GM23338 (cell line): ENCODE results near the gene KIAA0232. TPM values are rescaled to one million over a fixed set of nuclear protein-coding genes. Genes with fewer than 3 reads are reported as not detected.

ENCODE experiments used
- ATAC-seq: fragments of 200-7000 bp; cut with Tn5 transposase; 3 replicates; pipeline ENCODE4 v1.9.1; 2020
- DNase-seq: peaks from one replicate; pipeline ENCODE4 v3.0.0-alpha.2; 2015; ENCODE audit warnings: low spot score
- H2AFZ ChIP-seq: fragments of 200-600 bp; sonication (generic); 2 replicates; pipeline ENCODE4 v1.8.0; 2016; ENCODE audit warnings: antibody characterized with exemption, mild to moderate bottlenecking, moderate library complexity
- H3F3A ChIP-seq: fragments of 200-600 bp; sonication (generic); replicated peaks from 2 replicates; pipeline ENCODE4 v1.8.0; 2017; ENCODE audit warnings: antibody characterized with exemption, mixed run types, low read depth
- H3K27ac ChIP-seq: fragments of 200-600 bp; sonication (generic); 2 replicates; pipeline ENCODE4 v1.6.1; 2016; ENCODE audit warnings: low read depth
- H3K27me3 ChIP-seq: fragments of 200-600 bp; sonication (generic); 2 replicates; pipeline ENCODE4 v1.8.0; 2016; ENCODE audit warnings: mild to moderate bottlenecking, mixed run types, moderate library complexity; ENCODE audit not compliant: insufficient read depth
- H3K36me3 ChIP-seq: fragments of 200-600 bp; sonication (generic); 2 replicates; pipeline ENCODE4 v1.8.0; 2016; ENCODE audit warnings: mild to moderate bottlenecking; ENCODE audit not compliant: insufficient read depth
- H3K4me1 ChIP-seq: fragments of 200-600 bp; sonication (generic); 2 replicates; pipeline ENCODE4 v1.8.0; 2016; ENCODE audit warnings: mild to moderate bottlenecking, moderate library complexity; ENCODE audit not compliant: insufficient read depth
- H3K4me2 ChIP-seq: fragments of 200-600 bp; sonication (generic); 2 replicates; pipeline ENCODE4 v1.7.1; 2017; ENCODE audit warnings: mixed run types
- H3K4me3 ChIP-seq: fragments of 200-600 bp; sonication (generic); 2 replicates; pipeline ENCODE4 v1.6.1; 2016; ENCODE audit warnings: mixed run types
- H3K79me2 ChIP-seq: fragments of 200-600 bp; sonication (generic); replicated peaks from 2 replicates; pipeline ENCODE4 v1.8.0; 2017; ENCODE audit warnings: mild to moderate bottlenecking; ENCODE audit not compliant: insufficient read depth
- H3K9me2 ChIP-seq: fragments of 200-600 bp; sonication (generic); 2 replicates; pipeline ENCODE4 v1.8.0; 2017; ENCODE audit not compliant: insufficient read depth
- H4K20me1 ChIP-seq: fragments of 200-600 bp; sonication (generic); replicated peaks from 2 replicates; pipeline ENCODE4 v1.8.0; 2017; ENCODE audit warnings: mild to moderate bottlenecking; ENCODE audit not compliant: insufficient read depth
- H3K27ac Mint-ChIP-seq: 2 replicates; pipeline ENCODE4 v1.8.0; 2020; ENCODE audit warnings: inconsistent platforms, mild to moderate bottlenecking, moderate library complexity, mixed read lengths
- H3K27me3 Mint-ChIP-seq: 3 replicates; pipeline ENCODE4 v1.8.0; 2022; ENCODE audit warnings: low read depth, mild to moderate bottlenecking, moderate library complexity, mixed read lengths, inconsistent platforms; ENCODE audit not compliant: insufficient read depth, poor library complexity
- H3K36me3 Mint-ChIP-seq: 3 replicates; pipeline ENCODE4 v1.8.0; 2021; ENCODE audit warnings: low read depth, mild to moderate bottlenecking, inconsistent platforms, moderate library complexity, mixed read lengths
- H3K4me1 Mint-ChIP-seq: 3 replicates; pipeline ENCODE4 v1.8.0; 2020; ENCODE audit warnings: mild to moderate bottlenecking, inconsistent platforms, mixed read lengths
- H3K4me3 Mint-ChIP-seq: 3 replicates; pipeline ENCODE4 v1.8.0; 2021; ENCODE audit warnings: moderate library complexity, mild to moderate bottlenecking, inconsistent platforms, mixed read lengths
- H3K9me3 Mint-ChIP-seq: 3 replicates; pipeline ENCODE4 v1.8.0; 2020; ENCODE audit warnings: moderate library complexity, mild to moderate bottlenecking, inconsistent platforms, mixed read lengths
- CREB1 ChIP-seq: fragments of 250-450 bp; sonication (Bioruptor Pico); IDR thresholded peaks from 2 replicates; pipeline ENCODE4 v1.5.0; 2020; ENCODE audit warnings: low read depth, mild to moderate bottlenecking, moderate library complexity
- EZH2 ChIP-seq: fragments of 200-600 bp; sonication (generic); IDR thresholded peaks from one replicate; pipeline ENCODE4 v1.8.0; 2017; ENCODE audit warnings: antibody characterized with exemption, mild to moderate bottlenecking, low read depth; ENCODE audit not compliant: unreplicated experiment
- EZH2phosphoT487 ChIP-seq: fragments of 200-600 bp; sonication (generic); IDR thresholded peaks from one replicate; pipeline ENCODE4 v1.8.1; 2018; ENCODE audit warnings: antibody characterized with exemption; ENCODE audit not compliant: unreplicated experiment
- JUNB ChIP-seq: IDR thresholded peaks from one replicate; pipeline ENCODE4 v1.6.1; 2016; ENCODE audit warnings: antibody characterized with exemption; ENCODE audit not compliant: unreplicated experiment
- NANOG ChIP-seq: IDR thresholded peaks from 2 replicates; pipeline ENCODE4 v1.6.1; 2016; ENCODE audit warnings: antibody characterized with exemption, borderline replicate concordance
- POLR2AphosphoS5 ChIP-seq: IDR thresholded peaks from 2 replicates; pipeline ENCODE4 v1.6.1; 2016; ENCODE audit warnings: antibody characterized with exemption, low read depth
- STAT1 ChIP-seq: IDR thresholded peaks from one replicate; pipeline ENCODE4 v1.6.1; 2016; ENCODE audit warnings: antibody characterized with exemption; ENCODE audit not compliant: unreplicated experiment
- ZNF114 ChIP-seq: fragments of 250-450 bp; sonication (Bioruptor Pico); IDR thresholded peaks from 2 replicates; pipeline ENCODE4 v1.5.0; 2020; ENCODE audit warnings: mild to moderate bottlenecking, moderate library complexity
- ZNF331 ChIP-seq: fragments of 250-450 bp; sonication (Bioruptor Pico); IDR thresholded peaks from 2 replicates; pipeline ENCODE4 v1.5.0; 2020; ENCODE audit warnings: low read depth, mild to moderate bottlenecking, moderate library complexity
- polyA plus RNA-seq: library from polyadenylated mRNA; unstranded; fragments of >200 nt; fragmentation: Nextera tagmentation; extraction: Ambion mirVana; gene quantifications from 2 replicates; pipeline ENCODE4 v1.2.1, GENCODE V29; 2016
- total RNA-seq: library from RNA; depleted of rRNA; stranded (reverse); fragments of >200 nt; shearing (Covaris generic); gene quantifications from 2 replicates; pipeline ENCODE4 v1.2.3, GENCODE V29; 2014
- TF ChIP-seq, protein P1 (sequence below): IDR thresholded peaks from one replicate; pipeline ENCODE4 v1.6.1; 2018; ENCODE audit warnings: antibody characterized with exemption; ENCODE audit not compliant: unreplicated experiment
- TF ChIP-seq, protein P2 (sequence below): fragments of 250-450 bp; sonication (Bioruptor Pico); IDR thresholded peaks from 2 replicates; pipeline ENCODE4 v1.5.0; 2020; ENCODE audit warnings: mild to moderate bottlenecking, moderate library complexity
- TF ChIP-seq, protein P3 (sequence below): IDR thresholded peaks from 2 replicates; pipeline ENCODE4 v1.6.1; 2016; ENCODE audit warnings: antibody characterized with exemption
- TF ChIP-seq, protein P4 (sequence below), 2 experiments: fragments of 200-600 bp in 1 of 2; sonication (generic) in 1 of 2; conservative IDR thresholded peaks; 2 replicates each; pipeline versions ENCODE4 v1.5.1 to v1.6.1; 2016 to 2017; ENCODE audit warnings: antibody characterized with exemption in 2 of 2, low read depth in 2 of 2, mild to moderate bottlenecking in 2 of 2, moderate library complexity in 1 of 2

KIAA0232 gene
- total and polyA plus RNA-seq, 2 experiments from 2014 or later: 14.3 to 34.9 TPM

DNA sequence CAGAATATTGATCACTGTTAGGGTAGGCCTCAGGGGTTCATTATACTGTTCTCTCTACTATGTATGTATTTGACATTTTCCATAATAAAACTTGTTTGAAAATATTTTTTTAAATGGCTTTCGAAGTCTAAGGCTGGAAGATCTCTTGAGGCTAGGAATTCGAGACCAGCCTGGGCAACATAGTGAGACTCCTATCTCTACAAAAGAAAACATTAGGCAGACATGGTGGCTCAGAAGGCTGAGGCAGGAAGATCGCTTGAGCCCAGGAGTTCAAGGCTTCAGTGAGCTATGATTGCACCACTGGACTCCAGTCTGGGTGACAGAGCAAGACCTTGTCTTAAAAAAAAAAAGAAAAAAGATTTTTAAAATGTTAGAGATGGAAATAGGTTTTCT, 111.6 kb downstream of the KIAA0232 start:
- Histone ChIP-seq H3K4me3 (no peak overlapping the region), H4K20me1 (no peaks in the 10 kb centered on the region), H3K27me3 (no peaks in the 10 kb centered on the region), H3K9me2 (no peaks in the 10 kb centered on the region), H3K36me3 (no peaks in the 10 kb centered on the region), H3K79me2 (no peaks in the 10 kb centered on the region), H3K27ac (no peak overlapping the region), H3K4me1 (no peaks in the 10 kb centered on the region), H3F3A (no peaks in the 10 kb centered on the region), H3K4me2 (no peak overlapping the region), H2AFZ (no peak overlapping the region)
- H3K36me3 Mint-ChIP-seq: peaks cover 5% of the 10 kb centered on the region; the same call in 2 of the 3 replicates
- H3K4me3 Mint-ChIP-seq: no peak overlapping the region
- peaks cover 6% of the 10 kb centered on the region for H3K9me3 Mint-ChIP-seq
- H3K4me1 Mint-ChIP-seq: no peaks in the 10 kb centered on the region; the same call in 1 of the 3 replicates
- no peak overlapping the region for H3K27ac Mint-ChIP-seq
- H3K27me3 Mint-ChIP-seq: no peaks in the 10 kb centered on the region
- ATAC-seq: no peak
- TF ChIP-seq NANOG (no peak), CREB1 (CRISPR knock-in tag) (no peak), STAT1 (no peak), EZH2 (no peak), ZNF331 (no peak), POLR2AphosphoS5 (no peak), ZNF114 (CRISPR knock-in tag) (no peak), JUNB (no peak), EZH2phosphoT487 (no peak)
- TF ChIP-seq, protein P1, sequence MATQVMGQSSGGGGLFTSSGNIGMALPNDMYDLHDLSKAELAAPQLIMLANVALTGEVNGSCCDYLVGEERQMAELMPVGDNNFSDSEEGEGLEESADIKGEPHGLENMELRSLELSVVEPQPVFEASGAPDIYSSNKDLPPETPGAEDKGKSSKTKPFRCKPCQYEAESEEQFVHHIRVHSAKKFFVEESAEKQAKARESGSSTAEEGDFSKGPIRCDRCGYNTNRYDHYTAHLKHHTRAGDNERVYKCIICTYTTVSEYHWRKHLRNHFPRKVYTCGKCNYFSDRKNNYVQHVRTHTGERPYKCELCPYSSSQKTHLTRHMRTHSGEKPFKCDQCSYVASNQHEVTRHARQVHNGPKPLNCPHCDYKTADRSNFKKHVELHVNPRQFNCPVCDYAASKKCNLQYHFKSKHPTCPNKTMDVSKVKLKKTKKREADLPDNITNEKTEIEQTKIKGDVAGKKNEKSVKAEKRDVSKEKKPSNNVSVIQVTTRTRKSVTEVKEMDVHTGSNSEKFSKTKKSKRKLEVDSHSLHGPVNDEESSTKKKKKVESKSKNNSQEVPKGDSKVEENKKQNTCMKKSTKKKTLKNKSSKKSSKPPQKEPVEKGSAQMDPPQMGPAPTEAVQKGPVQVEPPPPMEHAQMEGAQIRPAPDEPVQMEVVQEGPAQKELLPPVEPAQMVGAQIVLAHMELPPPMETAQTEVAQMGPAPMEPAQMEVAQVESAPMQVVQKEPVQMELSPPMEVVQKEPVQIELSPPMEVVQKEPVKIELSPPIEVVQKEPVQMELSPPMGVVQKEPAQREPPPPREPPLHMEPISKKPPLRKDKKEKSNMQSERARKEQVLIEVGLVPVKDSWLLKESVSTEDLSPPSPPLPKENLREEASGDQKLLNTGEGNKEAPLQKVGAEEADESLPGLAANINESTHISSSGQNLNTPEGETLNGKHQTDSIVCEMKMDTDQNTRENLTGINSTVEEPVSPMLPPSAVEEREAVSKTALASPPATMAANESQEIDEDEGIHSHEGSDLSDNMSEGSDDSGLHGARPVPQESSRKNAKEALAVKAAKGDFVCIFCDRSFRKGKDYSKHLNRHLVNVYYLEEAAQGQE: no peak
- TF ChIP-seq, protein P2, sequence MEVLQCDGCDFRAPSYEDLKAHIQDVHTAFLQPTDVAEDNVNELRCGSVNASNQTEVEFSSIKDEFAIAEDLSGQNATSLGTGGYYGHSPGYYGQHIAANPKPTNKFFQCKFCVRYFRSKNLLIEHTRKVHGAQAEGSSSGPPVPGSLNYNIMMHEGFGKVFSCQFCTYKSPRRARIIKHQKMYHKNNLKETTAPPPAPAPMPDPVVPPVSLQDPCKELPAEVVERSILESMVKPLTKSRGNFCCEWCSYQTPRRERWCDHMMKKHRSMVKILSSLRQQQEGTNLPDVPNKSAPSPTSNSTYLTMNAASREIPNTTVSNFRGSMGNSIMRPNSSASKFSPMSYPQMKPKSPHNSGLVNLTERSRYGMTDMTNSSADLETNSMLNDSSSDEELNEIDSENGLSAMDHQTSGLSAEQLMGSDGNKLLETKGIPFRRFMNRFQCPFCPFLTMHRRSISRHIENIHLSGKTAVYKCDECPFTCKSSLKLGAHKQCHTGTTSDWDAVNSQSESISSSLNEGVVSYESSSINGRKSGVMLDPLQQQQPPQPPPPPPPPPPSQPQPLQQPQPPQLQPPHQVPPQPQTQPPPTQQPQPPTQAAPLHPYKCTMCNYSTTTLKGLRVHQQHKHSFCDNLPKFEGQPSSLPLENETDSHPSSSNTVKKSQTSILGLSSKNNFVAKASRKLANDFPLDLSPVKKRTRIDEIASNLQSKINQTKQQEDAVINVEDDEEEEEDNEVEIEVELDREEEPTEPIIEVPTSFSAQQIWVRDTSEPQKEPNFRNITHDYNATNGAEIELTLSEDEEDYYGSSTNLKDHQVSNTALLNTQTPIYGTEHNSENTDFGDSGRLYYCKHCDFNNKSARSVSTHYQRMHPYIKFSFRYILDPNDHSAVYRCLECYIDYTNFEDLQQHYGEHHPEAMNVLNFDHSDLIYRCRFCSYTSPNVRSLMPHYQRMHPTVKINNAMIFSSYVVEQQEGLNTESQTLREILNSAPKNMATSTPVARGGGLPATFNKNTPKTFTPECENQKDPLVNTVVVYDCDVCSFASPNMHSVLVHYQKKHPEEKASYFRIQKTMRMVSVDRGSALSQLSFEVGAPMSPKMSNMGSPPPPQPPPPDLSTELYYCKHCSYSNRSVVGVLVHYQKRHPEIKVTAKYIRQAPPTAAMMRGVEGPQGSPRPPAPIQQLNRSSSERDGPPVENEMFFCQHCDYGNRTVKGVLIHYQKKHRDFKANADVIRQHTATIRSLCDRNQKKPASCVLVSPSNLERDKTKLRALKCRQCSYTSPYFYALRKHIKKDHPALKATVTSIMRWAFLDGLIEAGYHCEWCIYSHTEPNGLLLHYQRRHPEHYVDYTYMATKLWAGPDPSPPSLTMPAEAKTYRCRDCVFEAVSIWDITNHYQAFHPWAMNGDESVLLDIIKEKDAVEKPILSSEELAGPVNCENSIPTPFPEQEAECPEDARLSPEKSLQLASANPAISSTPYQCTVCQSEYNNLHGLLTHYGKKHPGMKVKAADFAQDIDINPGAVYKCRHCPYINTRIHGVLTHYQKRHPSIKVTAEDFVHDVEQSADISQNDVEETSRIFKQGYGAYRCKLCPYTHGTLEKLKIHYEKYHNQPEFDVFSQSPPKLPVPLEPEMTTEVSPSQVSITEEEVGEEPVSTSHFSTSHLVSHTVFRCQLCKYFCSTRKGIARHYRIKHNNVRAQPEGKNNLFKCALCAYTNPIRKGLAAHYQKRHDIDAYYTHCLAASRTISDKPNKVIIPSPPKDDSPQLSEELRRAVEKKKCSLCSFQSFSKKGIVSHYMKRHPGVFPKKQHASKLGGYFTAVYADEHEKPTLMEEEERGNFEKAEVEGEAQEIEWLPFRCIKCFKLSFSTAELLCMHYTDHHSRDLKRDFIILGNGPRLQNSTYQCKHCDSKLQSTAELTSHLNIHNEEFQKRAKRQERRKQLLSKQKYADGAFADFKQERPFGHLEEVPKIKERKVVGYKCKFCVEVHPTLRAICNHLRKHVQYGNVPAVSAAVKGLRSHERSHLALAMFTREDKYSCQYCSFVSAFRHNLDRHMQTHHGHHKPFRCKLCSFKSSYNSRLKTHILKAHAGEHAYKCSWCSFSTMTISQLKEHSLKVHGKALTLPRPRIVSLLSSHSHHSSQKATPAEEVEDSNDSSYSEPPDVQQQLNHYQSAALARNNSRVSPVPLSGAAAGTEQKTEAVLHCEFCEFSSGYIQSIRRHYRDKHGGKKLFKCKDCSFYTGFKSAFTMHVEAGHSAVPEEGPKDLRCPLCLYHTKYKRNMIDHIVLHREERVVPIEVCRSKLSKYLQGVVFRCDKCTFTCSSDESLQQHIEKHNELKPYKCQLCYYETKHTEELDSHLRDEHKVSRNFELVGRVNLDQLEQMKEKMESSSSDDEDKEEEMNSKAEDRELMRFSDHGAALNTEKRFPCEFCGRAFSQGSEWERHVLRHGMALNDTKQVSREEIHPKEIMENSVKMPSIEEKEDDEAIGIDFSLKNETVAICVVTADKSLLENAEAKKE (CRISPR knock-in tag): no peak
- TF ChIP-seq, protein P3, sequence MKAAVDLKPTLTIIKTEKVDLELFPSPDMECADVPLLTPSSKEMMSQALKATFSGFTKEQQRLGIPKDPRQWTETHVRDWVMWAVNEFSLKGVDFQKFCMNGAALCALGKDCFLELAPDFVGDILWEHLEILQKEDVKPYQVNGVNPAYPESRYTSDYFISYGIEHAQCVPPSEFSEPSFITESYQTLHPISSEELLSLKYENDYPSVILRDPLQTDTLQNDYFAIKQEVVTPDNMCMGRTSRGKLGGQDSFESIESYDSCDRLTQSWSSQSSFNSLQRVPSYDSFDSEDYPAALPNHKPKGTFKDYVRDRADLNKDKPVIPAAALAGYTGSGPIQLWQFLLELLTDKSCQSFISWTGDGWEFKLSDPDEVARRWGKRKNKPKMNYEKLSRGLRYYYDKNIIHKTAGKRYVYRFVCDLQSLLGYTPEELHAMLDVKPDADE: no peak
- TF ChIP-seq, protein P4, sequence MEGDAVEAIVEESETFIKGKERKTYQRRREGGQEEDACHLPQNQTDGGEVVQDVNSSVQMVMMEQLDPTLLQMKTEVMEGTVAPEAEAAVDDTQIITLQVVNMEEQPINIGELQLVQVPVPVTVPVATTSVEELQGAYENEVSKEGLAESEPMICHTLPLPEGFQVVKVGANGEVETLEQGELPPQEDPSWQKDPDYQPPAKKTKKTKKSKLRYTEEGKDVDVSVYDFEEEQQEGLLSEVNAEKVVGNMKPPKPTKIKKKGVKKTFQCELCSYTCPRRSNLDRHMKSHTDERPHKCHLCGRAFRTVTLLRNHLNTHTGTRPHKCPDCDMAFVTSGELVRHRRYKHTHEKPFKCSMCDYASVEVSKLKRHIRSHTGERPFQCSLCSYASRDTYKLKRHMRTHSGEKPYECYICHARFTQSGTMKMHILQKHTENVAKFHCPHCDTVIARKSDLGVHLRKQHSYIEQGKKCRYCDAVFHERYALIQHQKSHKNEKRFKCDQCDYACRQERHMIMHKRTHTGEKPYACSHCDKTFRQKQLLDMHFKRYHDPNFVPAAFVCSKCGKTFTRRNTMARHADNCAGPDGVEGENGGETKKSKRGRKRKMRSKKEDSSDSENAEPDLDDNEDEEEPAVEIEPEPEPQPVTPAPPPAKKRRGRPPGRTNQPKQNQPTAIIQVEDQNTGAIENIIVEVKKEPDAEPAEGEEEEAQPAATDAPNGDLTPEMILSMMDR (conservative IDR thresholded peaks at IDR 0.05; ENCODE audit: low read depth in 2 of 2): no peak
- no peak for DNase-seq
